Endothelial cell of hepatic sinusoid (primary cell): ENCODE measurements around the gene RABGEF1.
"Not testable (repeated sequence)": the region's sequence is repeated elsewhere in the genome, so short reads cannot be mapped to it uniquely, and the experiment has no call there.

Experiments
- in situ Hi-C: cut with HindIII; loops from 2 replicates; pipeline ENCODE4 v1.10.0; 2017; ENCODE audit warnings: low sequenced_read_pairs

The RABGEF1 gene

DNA sequence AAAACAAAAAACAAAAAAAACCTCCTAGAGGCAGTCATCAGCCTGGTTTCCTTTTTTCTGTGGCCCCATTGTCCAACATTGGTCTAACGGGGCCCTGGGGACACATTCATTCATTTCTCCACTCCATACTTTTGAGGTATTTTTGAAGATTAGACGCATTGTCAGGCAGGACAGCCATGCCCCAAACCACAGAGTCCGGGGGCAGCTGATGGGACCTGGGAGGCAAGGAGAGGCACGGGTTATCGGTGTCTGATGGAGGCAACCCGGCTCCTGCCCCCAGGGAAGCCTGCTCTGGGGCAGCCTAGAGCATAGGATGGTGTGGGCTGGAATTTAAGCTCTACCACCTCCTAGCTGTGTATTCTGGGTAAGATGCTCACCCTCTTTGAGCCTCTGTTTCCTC lies 6.5 kb upstream of the RABGEF1 start:
- in situ Hi-C loops: no loop called here

DNA sequence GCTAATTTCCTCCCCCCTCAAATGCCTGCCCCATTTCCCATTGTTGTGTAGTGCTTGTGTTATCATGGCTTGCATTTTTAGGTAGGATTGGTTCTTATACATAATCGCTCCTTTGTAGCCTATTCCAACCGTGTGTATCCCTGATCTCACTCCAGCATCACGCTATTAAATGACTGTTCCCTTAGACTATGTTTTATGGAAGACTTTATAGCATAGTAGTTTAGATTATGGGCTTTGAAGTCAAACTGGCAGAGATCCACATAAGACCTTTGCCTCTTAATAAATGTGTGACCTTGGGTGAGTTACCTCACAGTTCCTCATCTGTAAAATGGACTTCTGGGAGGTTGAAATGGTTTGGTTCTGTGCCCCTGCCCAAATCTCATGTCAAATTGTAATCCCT lies 5.4 kb upstream of the RABGEF1 start:
- in situ Hi-C loops: no loop called here

DNA sequence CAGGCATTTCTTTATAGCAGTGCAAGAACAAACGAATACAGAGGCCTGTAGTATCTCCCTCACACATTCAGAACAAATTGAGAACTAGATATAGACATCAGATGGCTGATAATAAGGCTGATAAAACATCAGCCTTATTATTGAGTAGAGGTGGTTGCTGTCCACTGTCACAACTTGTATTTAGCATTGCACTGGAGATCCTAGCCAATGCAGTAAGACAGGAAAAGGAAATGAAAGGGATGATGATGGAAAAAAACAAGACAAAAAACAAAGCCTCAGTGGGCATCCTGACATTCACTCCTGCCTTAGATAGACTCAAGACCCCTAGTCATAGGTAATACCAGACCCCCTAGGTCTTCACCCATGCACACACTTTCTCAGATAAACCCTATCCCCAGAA lies 4.7 kb upstream of the RABGEF1 start:
- in situ Hi-C loops: no loop called here

DNA sequence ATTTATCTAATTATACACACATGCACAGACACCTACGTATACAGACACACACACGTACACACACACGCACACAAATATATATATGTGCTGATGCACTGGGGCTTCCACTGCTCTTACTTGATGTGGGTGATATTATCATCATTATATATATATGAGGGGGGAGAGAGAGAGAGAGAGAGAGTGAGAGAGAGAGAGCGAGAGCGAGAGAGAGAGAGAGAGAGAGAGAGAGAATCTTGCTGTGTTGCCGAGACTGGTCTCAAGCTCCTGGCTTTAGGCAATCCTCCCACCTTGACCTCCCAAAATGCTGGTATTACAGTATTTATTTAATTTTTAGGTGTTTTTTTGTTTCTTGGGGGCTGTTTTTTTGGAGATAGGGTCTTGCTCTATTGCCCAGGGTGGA lies 3.6 kb upstream of the RABGEF1 start:
- in situ Hi-C loops: no loop called here

DNA sequence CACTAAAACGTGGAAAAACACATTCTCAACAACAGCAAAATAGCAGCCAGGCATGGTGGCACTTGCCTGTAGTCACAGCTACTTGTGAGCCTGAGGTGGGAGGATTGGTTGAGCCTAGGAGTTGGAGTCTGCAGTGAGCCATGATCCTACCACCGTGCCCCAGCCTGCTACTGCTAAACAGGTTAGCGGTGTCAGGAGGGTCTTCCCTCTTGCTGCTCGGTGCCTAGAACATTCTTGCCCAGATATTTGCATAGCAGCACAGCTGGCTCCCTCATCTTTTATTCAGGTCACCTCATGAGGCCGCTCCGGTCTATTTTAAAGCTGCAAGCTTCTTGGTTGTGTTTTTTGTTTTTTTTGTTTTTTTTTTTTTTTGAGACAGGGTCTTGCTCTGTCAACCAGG lies 2.9 kb upstream of the RABGEF1 start:
- in situ Hi-C loops: no loop called here

DNA sequence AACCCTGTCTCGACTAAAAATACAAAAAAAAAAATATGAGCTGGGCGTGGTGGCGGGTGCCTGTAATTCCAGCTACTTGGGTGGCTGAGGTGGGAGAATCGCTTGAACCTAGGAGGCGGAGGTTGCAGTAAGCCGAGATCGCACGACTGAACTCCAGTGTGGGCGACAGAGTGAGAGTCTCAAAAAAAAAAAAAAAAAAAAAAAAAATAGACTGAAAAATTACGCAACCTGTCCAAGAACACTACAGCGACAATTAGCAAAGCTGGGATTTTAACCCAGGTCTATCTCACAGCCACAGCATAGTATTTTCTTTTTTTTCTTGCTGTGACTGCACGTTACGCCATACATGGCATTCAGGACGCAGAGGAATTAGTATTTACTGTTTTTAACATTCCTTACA lies 1.1 kb upstream of the RABGEF1 start:
- in situ Hi-C loops: no loop called here

DNA sequence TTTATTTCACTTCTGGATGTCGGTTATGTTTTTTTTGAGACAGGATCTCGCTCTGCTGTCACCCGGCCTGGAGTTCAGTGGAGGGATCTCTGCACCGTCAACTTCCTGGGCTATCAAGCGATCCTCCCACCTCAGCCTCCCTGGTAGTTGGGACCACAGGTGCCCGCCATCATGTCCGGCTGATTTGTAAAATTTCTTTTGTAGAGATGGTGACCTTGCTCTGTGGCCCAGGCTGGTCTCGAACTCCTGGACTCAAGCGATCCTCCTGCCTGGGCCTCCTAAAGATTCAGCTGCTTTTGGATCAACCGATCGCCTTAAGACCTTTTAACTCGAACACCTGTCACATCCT lies 606 bp upstream of the RABGEF1 start:
- in situ Hi-C loops: no loop called here

DNA sequence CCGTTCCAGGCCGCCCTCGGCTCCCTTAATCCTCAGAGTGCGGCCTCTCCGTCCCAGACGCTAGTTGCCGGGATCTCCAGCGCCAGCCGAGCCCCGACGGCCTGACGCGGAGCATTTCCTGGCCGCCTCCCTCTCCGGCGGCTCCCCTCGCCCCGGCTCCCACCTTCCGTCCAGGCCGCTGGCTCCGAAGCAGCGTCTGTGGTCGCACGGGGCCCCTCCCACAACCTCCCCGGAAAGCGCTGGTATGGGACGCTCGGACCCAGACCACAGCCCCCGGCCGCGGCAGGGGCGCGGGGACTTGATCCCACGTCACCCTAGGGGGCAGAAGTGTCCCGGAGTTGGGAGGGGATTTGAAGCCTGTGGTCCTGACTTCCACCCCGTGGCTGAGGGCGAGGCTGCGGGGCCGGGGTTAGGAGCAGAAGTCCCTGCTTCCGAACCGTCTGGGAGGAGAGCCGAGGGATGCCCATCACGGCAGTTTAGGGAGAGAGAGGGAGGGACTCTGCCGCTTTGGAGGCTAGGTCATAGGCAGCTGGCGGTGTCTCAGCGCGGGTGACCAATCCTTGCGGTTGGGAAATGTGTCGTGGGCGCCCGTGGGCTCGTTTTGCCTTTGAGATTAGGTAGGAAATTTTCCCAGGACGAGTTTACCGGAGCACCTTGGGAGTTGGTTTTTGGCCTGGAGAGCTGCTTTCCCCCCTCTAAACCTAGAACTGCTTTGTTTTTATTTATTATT lies 612 bp downstream of the RABGEF1 start:
- in situ Hi-C loops: not testable (repeated sequence)

DNA sequence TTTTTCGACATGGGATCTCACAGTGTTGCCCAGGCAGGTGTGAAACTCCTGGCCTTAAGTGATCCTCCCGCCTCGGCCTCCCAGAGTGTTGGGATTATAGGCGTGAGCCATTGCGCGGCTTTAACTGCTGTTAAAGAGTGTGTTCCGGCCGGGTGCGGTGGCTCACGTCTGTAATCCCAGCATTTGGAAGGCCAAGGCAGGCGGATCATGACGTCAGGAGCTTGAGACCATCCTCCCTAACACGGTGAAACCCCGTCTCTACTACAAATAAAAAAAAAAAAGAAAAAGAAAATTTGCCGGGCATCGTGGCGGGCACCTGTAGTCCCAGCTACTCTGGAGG lies 1.1 kb downstream of the RABGEF1 start:
- in situ Hi-C loops: no loop called here

DNA sequence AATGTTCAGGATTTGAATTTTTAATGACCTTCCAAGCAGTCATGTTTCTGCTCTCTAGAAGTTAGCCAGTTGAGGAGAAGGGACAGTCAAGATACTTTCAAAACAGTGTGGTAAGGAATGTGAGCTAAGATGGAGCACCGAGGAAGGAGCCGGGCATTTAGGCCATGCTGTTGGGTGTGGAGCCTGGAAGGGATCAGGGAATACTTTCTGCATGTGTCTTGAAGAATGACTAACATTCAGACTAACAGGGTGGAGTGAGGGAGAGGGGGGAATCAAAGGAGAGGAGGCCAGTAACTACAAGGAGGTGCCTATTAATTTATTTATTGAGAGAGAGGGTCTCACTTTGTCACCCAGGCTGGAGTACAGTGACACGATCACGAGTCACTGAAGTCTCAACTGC lies 1.8 kb downstream of the RABGEF1 start:
- in situ Hi-C loops: not testable (repeated sequence)

DNA sequence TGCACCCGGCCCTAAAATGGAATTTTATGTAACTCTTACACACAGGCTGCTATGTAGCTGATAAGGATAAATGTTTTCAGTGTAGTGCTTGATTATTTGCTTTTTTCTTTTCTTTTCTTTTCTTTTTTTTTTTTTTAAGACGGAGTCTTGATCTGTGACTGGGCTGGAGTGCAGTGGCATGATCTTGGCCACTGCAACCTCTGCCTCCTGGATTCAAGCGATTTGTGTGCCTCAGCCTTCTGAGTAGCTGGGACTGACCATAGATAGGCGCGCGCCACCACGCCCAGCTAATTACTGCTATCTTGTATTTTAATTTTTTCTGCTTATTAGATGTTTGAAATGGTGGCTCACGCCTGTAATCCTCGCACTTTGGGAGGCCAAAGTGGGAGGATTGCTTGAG lies 3.4 kb downstream of the RABGEF1 start:
- in situ Hi-C loops: no loop called here

DNA sequence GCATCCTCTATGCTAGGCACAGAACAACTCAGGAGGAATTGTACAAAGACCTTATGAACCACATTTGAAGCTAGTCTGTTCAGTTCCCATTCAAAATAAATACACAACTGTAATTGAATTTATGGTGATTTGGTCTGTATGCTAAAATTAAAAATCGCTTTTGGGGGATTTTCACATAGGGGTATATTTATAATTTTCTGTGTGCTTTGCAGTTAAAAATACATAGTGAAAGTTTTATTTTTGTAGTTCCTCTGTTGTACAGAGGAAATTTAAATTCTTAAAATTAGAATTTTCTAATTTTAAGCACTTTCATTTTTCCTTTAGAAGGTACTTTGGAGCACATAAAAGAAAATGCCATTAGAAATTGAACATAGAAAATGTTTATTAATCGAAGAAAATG lies 6.9 kb downstream of the RABGEF1 start:
- in situ Hi-C loops: no loop called here

DNA sequence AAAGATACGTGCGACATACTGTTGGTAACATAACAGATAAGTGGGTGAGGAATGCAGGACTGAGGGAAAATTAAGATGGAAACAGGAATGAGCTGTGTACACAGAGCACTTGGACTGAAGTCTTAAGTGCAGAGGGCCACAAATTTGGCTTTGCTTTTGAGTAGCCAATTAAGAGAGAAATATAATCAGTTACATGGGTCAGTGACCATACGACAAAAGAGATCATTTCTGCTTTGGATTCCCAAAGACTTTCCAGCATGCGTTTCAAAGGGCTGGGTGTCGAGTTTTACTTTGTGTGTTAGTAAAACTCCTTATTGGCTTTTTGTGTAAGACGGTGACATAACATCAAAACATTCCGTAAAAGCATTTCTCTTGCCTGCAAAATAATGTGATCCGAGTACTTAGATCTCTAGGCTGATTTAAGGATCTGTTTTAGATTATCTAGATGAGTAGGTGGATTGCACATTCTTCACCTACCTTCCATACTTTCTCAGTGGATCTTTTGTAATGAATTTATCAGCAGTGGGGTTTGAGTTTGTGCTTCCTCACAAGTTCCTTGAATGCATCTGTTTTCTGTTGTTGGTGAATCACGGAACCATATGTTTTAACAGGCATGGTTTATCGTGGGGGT lies 7.5 kb downstream of the RABGEF1 start:
- in situ Hi-C loops: no loop called here

DNA sequence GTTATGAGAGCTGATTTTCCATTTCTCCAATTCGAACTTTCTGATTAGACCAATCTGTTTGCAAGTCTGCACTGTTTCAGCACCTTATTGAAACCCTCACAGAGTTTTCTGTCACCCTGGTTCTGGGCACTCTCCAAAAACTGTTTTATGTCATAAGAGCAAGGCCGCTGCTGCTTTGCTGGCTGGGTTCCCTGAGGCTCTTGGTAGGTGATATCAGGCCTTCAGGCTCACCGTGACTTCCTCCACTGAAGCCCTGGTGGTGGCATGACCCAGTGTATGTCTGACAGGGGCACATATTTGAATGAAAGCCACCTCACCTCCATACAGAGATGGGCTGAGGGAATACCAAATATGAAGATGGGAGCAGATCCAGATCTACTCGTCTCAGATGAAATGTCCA lies 8.3 kb downstream of the RABGEF1 start:
- in situ Hi-C loops: no loop called here

DNA sequence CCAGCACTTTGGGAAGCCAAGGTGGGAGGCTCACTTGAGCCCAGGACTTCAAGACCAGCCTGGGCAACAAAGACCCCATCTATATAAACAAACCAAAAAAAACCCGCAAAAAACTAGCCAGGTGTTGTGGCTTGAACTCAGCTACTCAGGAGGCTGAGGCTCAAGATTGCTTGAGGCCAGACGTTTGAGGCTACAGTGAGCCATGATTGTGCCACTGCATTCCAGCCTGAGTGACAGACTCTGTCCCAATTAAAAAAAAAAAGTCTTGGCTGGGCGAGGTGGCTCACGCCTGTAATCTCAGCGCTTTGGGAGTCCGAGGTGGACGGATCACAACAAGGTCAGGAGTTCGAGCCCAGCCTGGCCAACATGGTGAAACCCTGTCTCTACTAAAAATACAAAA lies 11.4 kb downstream of the RABGEF1 start:
- in situ Hi-C loops: no loop called here

DNA sequence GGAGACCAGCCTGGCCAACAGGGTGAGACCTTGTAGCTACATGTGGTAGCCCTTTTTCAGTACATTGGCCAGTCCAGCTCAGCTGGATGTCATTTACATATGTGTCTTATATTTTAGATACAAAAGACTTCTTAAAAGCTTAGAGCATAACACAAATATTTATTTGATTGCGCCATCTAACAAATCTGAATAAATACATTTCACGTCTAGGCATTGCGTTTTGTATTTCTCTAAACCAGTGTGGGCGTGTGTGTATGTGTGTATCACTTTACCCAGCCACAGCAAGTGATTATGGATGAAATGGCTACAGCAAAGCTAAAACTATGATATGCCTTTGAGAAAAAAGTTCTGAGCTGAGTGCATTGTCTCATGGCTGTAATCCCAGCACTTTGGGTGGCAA lies 14.0 kb downstream of the RABGEF1 start:
- in situ Hi-C loops: no loop called here

DNA sequence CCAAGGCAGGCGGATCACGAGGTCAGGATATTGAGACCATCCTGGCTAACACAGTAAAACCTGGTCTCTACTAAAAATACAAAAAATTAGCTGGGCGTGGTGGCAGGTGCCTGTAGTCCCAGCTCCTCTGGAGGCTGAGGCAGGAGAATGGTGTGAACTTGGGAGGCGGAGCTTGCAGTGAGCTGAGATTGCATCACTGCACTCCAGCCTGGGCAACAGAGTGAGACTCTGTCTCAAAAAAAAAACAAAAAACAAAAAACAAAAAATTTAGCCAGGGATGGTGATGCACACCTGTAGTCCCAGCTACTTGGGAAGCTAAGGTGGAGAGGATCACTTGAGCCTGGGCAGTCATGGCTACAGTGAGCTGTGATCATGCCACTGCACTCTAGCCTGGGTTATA lies 14.5 kb downstream of the RABGEF1 start:
- in situ Hi-C loops: not testable (repeated sequence)

DNA sequence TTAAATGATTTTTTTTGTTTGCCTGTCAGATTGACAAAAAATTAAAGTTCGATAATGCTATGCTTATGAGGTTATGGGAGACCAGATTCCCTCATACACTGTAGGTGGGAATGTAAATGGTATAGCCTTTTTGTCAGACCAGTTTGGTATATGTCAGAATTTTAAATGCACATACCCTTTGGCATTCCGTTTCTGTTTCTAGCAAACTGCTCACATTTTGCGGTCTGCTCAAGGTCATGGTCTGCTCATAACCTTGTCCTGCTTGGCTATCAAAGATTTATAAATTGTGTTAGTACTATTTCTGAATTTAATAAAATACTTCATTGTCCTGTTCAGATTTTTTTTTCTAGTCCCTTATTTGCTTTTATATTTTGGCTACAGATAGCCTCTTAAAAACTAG lies 15.7 kb downstream of the RABGEF1 start:
- in situ Hi-C loops: not testable (repeated sequence)

DNA sequence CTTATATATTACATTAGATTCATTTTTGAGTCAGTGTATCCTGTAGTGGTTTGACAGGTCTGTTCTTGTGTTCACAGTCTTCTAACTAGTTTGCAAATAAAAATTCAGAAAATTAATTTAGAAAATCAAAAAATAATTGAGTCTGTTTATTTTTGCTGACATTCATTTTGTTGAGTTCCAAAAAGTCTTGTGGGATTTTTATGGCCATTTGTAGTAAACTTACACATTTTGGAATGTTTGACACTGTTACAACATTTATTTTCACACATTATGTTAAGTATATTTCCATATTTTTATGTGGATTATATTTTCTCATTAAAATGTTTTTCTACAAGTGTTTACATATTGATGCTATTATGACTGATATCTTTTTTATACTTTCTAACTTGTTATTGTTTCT lies 16.4 kb downstream of the RABGEF1 start:
- in situ Hi-C loops: no loop called here

DNA sequence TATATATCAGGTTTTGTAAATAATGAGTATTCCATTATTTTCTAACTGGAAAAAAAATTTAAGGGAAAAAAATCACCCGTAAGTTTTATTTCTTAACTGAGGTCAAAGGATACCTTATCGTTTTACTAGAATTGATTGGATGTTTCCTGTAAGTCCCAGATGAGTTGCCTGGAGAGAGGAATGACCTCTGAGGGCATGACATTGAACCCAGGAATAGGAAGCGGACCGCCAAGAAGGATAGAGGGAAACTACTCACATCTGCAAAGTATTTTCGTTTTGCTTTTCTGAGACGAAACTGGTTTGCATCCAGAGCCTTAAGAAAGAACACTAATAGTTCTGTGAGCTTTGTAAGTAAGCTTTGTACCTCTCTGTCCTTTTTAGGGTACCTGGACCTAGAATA lies 17.4 kb downstream of the RABGEF1 start:
- in situ Hi-C loops: no loop called here

DNA sequence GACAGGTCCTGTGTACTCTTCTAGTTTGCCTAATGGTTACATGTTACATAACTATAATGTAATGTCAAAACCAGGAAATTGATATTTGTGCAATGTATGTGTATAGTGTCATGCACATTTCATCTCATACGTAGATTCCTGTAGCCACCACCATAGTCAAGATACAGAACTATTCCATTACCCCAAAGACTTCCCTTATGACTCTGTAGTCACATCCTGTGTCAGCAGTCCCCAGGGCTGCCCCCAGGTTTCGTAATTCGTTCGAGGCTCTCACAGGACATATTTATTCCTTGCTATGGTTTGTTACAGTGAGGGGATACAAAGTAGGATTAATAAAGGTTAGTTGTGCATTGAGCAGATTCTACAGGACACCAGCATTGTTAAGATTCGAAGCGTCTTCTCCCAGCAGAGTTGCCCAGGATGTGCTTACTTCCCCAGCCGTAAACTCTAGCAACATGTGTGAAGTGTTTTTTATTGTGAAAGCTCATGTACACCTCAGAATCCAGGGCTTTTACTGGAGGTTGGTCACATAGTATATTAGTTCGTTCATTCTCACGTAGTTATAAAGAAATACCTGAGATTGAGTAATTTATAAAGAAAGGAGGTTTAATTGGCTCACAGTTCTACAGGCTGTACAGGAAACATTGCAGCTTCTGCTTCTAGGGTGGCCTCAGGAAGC lies 18.6 kb downstream of the RABGEF1 start:
- in situ Hi-C loops: no loop called here

DNA sequence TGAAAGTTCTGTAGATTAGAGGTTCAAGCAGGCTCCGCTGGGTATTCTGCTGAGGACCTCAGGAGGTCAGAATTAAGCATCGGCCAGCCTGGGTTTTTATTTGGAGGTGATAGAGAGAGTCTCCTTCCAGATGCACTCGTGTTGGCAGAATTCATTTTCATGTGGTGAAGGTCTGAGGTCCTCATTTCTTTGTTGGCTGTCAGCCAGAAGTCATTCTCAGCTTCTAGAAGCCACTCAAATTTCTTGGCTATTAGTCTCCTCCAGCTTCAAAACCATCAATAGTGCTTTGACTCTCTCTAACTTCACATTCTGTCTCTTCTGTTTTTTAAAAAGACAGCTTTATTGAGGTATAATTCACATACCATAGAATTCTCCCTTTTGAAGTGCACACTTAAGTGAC lies 22.6 kb downstream of the RABGEF1 start:
- in situ Hi-C loops: not testable (repeated sequence)
